AG09319 (cell line): Measurements from ENCODE around the gene MEX3D.

ENCODE experiments used
- DNase-seq: peaks from one replicate; pipeline ENCODE4 v3.0.0-alpha.2; 2010; ENCODE audit warnings: low read depth; ENCODE audit errors: extremely low read depth
- CTCF ChIP-seq: IDR thresholded peaks from 2 replicates; pipeline ENCODE4 v1.5.1; 2011; ENCODE audit warnings: low read depth, mild to moderate bottlenecking, inconsistent platforms, low read length, moderate library complexity

Gene MEX3D

GRCh38 chr19:1526066-1526778 is 41.9 kb downstream of the MEX3D start:
- no peak for DNase-seq
- no peak for TF ChIP-seq CTCF

- no peak for DNase-seq
- TF ChIP-seq CTCF, result no peak
Measured at GRCh38 chr19:1525343-1525742, 42.8 kb downstream of the MEX3D start.

DNA sequence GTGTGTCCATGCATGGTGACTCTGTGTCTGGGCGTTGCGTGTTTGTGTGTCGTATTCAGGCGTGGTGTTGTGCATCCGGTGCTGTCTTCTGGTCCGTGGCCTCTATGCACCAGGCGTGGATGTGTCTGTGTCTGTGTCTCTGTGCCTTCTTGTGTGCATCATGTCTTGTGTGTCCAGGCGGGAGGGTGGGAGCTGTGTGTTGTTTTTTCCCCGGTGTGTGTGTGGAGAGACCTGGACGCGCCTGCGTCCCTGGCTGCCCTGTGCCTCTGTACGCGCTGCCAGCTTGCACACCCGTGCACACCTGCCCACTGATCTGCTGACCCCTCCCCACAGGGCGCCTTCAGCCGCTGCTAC is 43.2 kb downstream of the MEX3D start:
- no peak for DNase-seq
- TF ChIP-seq CTCF, result no peak

GRCh38 chr19:1524287-1524971 is 43.7 kb downstream of the MEX3D start:
- TF ChIP-seq CTCF, result no peak

DNA sequence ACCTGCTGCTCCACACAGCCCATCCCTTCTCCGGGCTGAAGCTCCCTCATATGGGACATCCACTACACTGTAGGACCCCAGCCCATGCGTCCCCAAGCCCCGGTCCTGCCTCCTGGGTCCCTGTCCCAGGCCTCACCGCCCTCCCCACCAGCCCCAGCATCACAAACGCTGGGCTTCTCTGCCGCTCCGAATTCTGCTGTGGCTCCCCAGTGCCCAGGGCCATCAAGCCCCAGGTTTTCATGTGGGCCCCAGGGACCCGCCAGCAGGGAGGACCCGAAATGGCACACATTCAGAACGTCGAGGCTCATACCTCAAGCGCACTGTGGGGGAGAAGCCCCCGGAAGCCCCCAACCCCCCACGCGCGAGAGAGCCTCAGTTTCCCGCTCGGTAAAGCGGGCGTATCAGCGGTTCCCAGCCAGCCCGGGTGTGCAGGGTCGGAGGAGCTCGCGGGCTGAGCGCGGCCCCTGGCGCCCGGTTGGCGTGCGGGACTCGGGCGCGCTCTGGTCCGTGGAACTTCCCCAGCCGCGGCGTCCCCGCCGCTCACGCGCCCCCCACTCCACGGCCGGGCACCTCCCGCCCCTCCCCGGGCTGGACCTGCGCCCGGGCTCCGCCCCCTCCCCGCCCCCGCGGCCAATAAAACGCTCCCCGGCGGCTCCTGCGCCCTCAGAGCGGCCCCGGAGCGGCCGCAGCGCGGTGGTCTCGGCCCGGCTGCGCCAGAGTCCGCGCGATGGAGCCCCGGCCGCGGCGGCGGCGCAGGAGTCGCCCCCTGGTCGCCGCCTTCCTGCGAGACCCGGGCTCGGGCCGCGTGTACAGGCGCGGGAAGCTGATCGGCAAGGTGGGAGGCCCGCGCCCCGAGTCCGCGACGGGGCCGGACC is 44.5 kb downstream of the MEX3D start, which contains the start of gene PLK5:
PLK5 (plus strand) TSS at position 666 of the 875 bp plus-strand sequence. CDS start 2,920 bp downstream, outside the sequence.
- TF ChIP-seq CTCF, result no peak
- no peak for DNase-seq

More at GRCh38 chr19:1524287-1524971, 43.7 kb downstream of the MEX3D start:
- DNase-seq, result no peak

DNA sequence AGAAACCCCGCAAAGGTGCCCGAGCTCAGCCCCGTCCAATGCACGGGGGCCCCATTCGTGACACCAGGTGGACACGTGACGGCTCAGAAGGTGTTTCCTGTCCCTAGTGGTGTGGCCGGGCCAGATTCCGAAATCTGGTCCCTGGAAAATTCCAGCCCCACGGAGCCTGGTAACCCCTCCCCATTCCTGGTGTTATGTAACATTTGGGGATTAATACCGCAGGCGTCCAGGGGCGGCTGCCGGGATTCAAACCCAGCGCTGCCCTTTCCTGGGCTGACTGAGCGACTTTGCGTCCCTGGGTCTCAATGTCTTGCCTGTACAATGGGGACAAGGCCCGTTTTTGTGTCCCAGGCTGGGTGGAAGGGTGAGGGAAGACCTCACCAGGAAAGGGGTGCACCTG is 45.3 kb downstream of the MEX3D start:
- TF ChIP-seq CTCF, result no peak
- no peak for DNase-seq
